HG03196 (cell line): Measurements from ENCODE around the gene RHCE.
"Not testable (repeated sequence)": the region's sequence is repeated elsewhere in the genome, so short reads cannot be mapped to it uniquely, and the experiment has no call there.

ENCODE experiments used
- ATAC-seq: cut with Tn5 transposase; IDR thresholded peaks from one replicate; pipeline ENCODE4 v1.9.1; 2021; ENCODE audit not compliant: unreplicated experiment

RHCE gene

DNA sequence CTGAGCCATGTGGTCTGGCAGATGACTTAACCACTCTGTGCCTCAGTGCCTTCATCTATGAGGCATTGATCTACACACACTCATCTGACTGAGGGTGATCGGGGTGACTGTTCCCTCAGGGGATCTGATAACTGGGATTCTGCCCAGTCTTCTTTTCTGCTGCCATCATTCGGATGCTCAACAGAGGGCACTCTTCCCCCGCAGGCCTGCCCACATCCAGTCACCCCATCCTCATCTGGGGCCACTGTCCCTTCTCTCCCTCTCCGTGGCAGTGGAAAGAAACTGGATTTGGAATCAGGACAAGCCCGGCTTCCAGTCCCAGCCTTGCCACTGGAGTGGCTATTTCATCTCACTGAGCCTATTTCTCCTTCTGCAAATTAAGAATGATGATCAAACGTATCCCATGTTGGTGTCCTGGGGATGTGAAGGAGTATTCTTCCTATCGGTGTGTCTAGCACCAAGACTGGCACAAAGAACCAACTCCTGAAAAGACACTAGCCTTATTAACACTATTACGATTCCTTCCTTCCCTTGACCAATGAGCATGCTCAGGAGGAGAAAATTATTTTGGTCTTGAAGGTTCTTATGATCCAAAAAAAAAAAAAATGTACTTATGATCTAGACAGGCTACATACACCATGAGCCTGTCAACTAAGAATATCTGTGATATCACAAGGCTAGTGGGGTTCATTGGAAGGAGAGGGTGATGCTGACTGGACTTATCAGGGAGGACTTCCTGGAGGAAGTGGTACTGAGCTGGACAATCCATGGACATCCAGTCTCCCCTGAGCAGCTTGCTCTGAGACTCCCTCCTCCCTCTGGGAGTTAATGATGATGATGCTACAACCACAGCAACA, 17.4 kb downstream of the RHCE start:
- ATAC-seq, result not testable (repeated sequence)

DNA sequence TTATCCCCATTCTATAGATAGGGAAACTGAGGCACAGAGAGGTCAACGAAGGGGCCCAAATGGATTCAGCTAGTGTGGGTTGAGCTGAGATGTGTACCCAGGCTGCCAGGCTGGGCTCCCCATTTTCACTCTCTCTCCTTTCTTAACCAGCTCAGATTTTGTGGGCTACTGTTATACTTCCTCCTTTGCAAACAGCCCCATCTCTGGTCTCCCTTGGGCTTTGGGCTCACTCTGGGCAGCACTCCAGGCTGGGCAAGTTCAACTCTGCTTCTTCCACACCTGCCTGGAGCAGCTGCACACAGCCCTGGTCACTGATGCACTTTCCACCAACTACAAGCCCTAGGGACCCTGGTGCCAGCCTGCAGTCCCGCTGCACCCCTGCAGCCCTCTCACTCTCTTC, 22.5 kb downstream of the RHCE start:
- not testable (repeated sequence) for ATAC-seq

DNA sequence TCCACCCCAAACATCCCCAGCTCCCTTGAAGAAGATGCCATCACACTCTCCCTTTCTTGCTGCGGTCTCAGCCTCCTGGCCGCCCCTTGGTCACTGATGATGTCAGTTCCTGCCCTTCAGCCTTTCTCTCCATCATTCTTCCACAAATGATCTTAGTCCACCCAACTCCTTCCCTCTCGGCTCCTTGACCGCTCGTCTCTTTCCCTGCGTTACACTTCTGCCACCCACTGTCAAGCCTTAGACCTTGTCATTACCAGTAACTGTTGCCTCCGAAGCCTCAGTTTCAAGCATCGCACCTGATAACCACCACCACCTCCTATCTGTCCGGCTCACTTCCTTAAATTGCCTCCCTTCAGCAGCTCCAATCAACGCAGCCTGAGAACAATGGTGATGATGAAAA, 23.1 kb downstream of the RHCE start:
- not testable (repeated sequence) for ATAC-seq

DNA sequence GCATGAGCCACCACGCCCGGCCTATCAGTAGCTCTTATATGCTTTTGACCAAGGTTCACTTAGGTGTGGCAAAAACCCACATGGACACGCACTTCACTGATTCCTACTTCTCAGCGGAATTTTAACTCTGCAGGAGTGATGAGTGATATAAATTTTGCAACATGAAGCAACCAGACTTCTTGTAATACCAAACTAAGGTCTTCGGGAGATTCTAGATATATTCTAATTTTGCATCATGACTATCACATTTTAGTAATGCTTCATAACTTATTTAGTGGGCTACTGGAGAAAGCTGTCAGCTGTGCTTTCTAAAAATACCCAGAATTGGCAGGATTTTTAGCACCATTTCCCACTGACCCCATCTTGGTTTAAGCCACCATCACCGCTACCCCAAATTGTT, 27.8 kb downstream of the RHCE start:
- ATAC-seq, result no peak

DNA sequence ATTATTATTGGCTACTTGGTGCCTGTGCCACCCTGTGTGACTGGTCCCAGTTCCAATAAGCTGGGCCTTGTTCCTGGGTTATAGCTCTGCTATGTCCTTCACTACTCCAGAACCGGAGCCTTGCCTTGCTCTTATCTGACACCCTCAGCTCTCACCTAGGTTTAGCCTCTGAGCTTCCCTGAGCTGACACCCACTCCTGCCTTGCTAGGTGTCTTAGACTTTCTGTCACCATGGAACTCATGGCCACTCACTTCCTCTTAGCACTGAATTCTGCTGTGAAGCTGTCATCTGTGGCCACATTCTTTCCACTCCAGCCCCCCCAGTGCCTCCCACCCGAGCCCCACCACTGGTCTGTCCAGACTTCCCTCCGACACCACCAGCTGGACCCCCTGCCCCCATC, 30.9 kb downstream of the RHCE start:
- not testable (repeated sequence) for ATAC-seq

DNA sequence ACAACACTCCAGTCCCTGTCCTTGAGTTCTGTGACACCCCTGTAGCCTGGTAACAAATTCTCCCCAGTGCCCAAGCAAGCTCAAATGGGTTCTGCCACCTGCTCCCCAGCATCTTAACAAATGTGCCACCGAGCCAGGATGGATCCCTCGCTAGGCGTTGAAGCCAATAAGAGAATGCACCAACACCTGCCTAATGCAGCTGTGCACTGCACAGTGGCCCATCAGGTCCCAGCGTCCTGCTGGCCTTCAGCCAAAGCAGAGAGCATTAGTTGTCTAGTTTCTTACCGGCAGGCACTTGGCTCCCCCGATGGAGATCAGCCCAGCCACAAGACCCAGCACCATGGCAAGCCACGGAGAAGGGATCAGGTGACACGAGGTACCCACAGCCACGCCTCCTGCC, 31.9 kb downstream of the RHCE start:
- ATAC-seq, result not testable (repeated sequence)

DNA sequence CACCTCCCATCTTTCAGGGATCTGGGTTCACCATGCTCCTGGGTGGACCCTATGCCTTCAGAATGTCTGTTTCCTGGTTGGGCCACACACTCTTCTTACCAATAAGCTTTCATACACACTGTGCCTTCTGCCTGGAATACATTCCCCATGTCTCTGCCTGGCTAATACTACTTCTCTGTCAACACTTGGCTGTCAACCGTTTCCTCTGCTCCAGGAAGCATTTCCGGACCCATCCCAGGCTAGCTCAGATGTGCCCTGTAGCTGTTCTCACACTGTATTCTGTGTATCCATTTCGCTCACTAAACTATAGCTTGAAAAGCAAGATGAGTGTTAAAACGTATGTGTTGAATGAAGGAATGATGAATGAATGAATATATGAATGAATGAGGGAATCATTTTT, 33.5 kb downstream of the RHCE start:
- not testable (repeated sequence) for ATAC-seq

DNA sequence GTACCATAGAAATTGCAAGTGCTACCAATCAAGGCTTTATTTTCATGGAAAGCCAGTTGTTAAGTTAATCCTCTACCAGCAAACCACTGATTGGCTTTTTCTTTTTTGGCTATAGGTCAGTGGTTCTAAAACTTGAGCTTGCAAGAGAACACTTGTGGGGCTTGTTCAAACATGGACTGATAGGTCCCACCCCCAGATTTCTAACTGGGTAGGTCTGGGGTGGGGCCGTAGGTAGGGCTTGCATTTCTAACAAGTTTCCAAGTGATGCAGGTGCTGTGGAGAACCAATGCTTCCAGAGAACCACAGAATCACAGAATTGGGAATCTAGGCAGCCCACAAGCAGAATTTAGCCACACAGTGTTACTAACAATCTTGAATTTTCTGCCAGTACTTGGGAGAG, 36.8 kb downstream of the RHCE start:
- ATAC-seq, result not testable (repeated sequence)

DNA sequence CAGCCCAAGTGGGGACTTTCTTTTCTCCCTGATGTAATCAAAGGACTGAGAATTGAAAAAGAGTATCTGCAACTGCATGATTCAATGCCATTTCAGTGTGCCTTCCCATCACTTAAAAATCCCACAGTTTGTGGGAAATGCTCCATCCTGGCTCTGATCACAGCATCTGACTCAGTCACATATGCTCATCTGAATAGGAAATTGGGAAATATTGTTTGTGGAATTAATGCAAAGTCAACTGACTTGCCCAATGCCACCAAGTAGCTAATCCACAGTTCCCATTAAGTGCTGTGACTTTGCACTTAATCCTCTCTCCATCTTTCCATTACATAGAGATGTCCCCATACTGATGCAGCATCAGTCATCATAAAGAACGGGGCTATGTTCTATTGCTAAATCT, 37.5 kb downstream of the RHCE start:
- not testable (repeated sequence) for ATAC-seq

DNA sequence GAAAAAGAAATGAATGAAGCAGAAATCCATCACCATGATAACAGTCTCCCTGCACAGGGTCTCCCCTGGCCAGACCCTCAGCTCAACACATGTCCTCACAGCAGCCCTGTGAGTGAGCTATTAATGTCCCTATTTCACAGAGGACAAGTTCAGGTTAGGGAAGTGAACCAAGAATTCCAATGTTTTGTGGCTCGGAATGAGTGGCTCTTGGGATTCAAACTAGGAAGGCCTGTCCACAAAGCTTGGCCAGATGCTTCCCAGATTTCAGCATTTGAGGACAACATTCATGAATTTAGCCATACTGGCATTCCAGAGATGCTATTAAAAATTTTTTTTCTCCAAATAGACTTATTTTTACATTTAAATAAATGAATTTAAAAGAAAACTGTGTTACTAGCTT, 38.1 kb downstream of the RHCE start:
- not testable (repeated sequence) for ATAC-seq

DNA sequence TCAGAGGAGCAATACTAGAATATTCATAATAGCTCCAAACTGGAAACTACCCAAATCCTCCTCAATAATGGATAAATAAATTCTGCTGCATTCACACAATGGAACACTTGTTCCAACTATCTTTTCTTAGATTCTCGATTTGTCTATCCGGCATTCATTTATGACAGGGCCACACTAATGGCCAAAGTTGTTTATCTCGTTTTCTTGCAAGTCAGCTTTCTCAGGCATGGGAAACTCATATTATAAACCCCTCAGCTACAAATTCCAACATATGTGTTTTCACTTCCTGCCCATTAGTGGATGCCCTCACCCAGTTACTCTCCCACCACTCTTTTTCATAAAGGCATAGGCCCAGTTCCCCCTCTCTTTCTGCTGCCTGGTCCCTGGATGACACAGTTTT, 42.3 kb downstream of the RHCE start:
- not testable (repeated sequence) for ATAC-seq

DNA sequence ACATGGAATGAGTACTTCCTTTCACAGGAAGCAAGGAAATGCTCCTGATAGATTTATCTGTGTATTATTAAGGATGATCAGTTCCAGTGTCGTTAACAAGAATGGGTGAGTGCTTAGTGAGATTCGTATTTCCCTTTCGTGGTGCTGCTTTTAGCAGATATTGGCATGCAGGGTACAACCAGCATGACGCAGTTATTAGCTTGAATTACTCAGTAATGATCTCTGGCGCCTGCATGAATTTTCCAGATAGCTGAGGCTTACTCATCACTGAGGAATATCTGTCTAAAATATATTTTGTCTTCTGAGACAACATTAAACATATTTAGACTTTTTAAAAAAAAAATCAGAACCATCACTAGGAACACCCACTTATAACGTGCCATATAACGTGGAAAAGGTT, 48.9 kb downstream of the RHCE start:
- ATAC-seq, result not testable (repeated sequence)

DNA sequence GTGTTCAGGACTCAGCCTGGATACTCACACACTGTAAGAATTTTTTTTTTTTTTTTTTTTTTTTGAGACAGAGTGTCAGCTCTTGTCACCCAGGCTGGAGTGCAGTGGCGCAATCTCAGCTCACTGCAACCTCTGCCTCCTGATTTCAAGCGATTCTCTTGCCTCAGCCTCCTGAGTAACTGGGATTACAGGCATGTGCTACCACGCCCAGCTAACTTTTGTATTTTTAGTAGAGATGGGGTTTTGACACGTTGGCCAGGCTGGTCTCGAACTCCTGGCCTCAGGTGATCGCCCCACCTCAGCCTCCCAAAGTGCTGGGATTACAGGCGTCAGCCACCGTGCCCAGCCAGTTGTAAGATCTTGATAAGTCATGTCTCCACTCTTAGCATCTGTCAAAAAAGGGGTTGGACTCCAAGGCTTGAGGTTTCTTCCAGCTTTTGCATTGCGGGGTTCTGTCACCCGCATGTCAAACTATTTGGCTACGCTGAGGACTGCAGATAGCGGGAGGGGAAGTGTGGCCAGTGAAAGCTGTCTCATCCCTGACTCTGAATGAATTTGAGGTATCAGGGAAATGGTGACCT, 50.8 kb downstream of the RHCE start:
- ATAC-seq, result not testable (repeated sequence)

DNA sequence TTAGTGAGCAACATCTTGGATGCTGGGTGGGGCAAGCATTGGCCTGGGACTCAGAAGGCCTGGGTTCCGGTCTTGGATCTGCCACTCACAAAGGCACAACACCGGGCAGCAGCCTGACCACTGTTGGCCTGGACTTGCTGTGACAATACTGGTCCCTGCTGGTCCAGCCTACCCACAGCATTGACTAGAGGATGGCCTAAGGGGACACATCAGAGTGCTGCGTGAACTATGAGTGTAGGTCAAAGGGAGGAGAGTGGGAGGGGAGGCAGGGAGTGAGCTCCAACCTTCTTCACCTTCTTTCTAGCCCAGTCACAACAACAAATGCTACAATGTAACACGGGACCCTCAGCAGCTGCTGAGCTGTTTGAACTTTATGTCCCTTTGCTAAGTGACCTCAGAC, 51.4 kb downstream of the RHCE start:
- ATAC-seq, result no peak

DNA sequence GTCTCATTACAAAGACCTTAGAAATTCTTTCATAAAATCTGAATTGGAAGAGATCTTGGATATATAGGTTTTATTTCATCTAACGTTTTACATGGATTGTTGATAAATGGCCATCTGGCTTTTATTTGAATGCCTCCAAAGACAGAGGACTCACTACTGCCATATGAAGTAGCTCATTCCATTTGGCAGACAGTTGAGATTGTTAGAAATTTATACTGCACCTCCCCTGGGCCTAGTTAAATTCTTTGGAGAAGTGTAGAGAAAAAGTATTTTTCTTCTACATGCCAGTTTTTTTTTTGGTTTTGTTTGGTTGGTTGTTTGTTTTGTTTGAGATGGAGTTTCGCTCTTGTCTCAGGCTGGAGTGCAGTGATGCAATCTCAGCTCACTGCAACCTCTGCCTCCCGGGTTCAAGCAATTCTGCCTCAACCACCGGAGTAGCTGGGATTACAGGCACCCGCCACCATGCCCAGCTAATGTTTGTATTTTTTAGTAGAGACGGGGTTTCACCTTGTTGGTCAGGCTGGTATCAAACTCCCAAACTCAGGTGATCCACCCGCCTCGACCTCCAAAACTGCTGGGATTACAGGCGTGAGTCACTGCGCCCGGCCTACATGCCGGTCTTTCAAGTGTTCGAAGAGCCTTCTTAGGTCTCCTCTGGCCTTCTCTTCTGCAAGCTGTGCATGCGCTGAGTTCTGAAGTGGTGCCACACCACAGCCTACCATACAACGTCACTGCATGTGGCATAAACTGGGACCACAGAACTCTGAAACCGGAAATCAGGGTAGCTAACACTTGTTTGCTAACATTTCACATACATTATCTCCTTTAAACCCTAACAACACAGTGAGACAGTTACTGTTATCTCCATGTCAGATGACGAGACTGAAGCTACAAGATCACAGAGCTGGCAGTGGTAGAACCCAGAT, 57.7 kb downstream of the RHCE start:
- not testable (repeated sequence) for ATAC-seq

DNA sequence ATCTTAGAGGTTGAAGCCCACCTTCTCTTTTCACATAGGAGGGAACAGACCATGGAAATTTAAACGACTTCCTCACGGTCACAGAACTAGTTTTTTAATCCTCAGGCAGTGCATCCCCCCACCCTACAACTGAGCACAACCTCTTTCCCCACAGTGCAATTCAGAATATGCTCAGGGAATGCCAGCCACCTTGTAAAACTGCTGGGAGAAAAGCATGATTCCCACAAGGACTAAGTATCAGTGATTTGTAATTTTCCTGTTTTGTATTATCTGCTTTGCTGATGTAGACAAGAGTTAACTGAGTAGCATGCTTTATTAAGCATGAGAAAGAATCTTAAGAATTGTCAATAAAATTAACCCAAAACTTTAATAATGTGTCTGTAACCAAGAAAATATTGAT, 58.7 kb downstream of the RHCE start:
- ATAC-seq, result no peak

DNA sequence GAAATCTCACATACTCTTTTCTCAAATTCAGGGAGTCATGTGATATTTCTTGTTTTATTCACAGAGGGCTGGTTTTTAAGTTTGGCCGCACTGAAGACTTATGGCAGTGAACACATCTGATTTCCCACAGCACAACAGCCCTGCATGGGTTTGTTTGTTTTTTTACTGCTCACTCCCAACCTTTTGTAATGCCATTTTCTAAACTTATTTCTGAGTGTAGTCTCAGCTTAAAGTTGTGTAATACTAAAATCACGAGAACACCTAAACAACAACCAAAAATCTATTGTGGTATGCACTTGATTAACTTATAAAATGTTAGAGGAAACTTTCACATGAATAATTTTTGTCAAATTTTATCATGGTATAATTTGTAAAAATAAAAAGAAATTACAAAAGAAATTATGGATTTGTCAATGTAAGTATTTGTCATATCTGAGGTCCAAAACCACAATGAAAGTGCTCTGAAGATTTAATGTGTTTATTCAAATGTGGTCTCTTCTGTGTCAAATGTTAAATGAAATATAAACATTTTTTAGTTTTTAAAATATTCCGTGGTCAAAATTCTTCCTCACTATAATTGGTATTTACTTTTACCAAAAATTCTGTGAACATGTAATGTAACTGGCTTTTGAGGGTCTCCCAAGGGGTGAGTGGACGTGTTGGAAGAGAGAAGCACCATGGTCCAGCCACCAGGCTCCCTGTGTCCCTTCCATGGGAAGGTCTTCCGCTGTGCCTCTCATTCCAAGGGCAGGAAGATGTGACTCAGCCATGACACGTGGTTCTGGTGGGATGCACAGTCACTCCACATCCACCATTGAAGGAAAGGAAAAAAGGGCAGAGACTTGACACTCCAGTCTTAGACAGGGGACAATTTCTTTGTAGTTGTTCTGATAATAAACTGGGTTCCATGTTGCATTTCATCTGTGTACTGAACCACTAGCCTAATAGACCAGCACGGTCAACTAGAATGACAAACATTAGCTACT, 59.7 kb downstream of the RHCE start:
- no peak for ATAC-seq

DNA sequence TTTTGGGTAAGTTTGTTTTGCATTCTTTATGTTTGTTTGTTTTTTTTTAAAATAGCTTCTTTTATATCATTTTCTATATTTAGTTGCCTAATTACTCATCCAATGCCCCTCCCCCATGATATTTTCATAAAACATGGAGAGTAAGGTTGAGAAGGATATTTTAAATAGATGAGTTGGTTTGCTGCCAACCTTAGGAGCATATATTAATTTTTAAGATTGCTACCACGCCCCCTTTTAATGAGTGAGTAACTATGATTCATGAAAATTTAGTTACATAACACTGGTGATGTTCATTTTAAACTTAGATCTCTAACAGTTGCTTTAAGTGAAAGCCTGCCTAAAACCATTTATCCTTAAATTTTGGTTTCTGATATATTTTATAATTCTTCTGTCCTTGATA, 63.8 kb downstream of the RHCE start:
- ATAC-seq, result no peak

DNA sequence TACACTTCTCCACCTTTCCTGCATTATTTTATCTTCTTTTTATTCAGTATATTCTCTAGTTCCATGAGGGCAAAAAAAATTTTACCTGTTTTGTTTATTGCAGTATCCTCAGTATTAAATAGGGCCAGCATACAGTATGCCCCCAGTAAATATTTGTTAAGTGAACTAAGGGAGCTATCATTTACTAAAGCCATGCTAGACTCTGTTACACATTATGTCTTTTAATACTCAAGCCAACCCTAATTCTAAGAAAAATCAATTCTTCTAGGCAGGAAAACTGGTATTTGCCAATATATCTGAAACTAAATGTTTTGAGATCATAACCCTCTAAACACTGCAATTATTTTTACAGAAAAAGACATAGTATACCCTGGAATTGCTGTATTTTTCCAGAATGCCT, 64.2 kb downstream of the RHCE start:
- no peak for ATAC-seq

DNA sequence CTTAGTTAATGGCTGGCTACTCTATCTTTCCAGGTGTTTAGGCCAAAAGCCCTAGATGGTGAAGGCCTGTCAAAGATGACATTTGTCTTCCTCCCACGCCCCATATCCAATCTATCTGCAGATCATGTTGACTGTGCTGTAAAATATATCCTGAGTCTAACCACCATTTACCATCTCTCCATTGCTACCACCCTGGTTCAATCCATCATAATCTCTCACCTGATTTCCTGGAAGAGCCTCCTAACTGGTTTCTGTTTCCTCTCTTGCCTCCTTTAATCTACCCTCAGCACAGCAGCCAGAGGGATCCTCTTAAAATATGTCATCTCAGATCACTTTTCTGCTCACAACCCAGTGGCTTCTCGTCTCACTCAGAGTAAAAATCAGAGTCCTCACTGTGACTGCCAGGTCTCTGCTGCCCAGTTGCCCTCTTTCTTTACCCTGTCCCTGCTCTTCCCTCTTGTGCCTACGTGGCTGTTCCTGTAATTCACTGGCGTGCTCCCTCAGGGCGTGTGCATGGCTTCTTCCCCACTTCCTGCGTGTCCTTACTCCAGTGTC, 64.7 kb downstream of the RHCE start:
- no peak for ATAC-seq
